HEK293T (cell line): Measurements from ENCODE around the gene MYO18B.

ENCODE experiments used
- BHLHE40 ChIP-seq: fragments of 450-650 bp; IDR thresholded peaks from 2 replicates; pipeline ENCODE4 v1.6.1; 2016; ENCODE audit warnings: mild to moderate bottlenecking, moderate library complexity, borderline replicate concordance
- FOXK2 ChIP-seq: fragments of 450-650 bp; IDR thresholded peaks from 2 replicates; pipeline ENCODE4 v1.6.1; 2016; ENCODE audit warnings: mild to moderate bottlenecking
- ZNF384 ChIP-seq: fragments of 450-650 bp; IDR thresholded peaks from 2 replicates; pipeline ENCODE4 v1.6.1; 2016

GRCh38 chr22:25781801-25782200 lies 39.8 kb downstream of the MYO18B start:
- TF ChIP-seq BHLHE40 (no peak), FOXK2 (no peak), ZNF384 (no peak)
